Esophagus muscularis mucosa (tissue), 4 donors: ENCODE results near the gene UVSSA.

ENCODE experiments used
- EP300 ChIP-seq: sonication (generic); formaldehyde crosslinking; IDR thresholded peaks from one replicate; pipeline ENCODE4 v1.6.1; 2017; ENCODE audit warnings: antibody characterized with exemption
- POLR2A ChIP-seq: fragments of 450-650 bp; IDR thresholded peaks from one replicate; pipeline ENCODE4 v1.6.1; 2017; ENCODE audit warnings: antibody characterized with exemption, moderate library complexity, mild to moderate bottlenecking, low read depth
- POLR2AphosphoS5 ChIP-seq, 2 donors: sonication (generic); formaldehyde crosslinking; IDR thresholded peaks; one replicate each; pipeline ENCODE4 v1.6.1; 2017; ENCODE audit warnings: antibody characterized with exemption in 2 of 2
- TF ChIP-seq, protein P1 (sequence below), 3 experiments: fragments of 200-600 bp in 2 of 3; fragments of 450-650 bp in 1 of 3; sonication (generic) in 2 of 3; IDR thresholded peaks; one replicate each; pipeline ENCODE4 v1.5.1; 2017 to 2019; ENCODE audit warnings: antibody characterized with exemption in 3 of 3, mild to moderate bottlenecking in 2 of 3, moderate library complexity in 1 of 3

GRCh38 chr4:1351854-1352566 is 5.0 kb downstream of the UVSSA start:
- peak in 1 of 2 donors; percentile 63 for TF ChIP-seq POLR2AphosphoS5 (IDR thresholded peaks at IDR 0.05)
- TF ChIP-seq, protein P1, sequence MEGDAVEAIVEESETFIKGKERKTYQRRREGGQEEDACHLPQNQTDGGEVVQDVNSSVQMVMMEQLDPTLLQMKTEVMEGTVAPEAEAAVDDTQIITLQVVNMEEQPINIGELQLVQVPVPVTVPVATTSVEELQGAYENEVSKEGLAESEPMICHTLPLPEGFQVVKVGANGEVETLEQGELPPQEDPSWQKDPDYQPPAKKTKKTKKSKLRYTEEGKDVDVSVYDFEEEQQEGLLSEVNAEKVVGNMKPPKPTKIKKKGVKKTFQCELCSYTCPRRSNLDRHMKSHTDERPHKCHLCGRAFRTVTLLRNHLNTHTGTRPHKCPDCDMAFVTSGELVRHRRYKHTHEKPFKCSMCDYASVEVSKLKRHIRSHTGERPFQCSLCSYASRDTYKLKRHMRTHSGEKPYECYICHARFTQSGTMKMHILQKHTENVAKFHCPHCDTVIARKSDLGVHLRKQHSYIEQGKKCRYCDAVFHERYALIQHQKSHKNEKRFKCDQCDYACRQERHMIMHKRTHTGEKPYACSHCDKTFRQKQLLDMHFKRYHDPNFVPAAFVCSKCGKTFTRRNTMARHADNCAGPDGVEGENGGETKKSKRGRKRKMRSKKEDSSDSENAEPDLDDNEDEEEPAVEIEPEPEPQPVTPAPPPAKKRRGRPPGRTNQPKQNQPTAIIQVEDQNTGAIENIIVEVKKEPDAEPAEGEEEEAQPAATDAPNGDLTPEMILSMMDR (IDR thresholded peaks at IDR 0.05): peak; percentile 82 to 96 (median 90)
- TF ChIP-seq POLR2A: no peak
- no peak for TF ChIP-seq EP300
